Neural progenitor cell (in vitro differentiated cells): ENCODE measurements around the gene RELB. TPM values are rescaled to one million over a fixed set of nuclear protein-coding genes. Genes with fewer than 3 reads are reported as not detected.

Experiments used
- DNase-seq: peaks from one replicate; pipeline ENCODE4 v3.0.0-alpha.2; 2016; ENCODE audit warnings: low spot score
- H2AFZ ChIP-seq: fragments of 200-600 bp; sonication (generic); replicated peaks from 2 replicates; pipeline ENCODE4 v1.6.1; 2016; ENCODE audit warnings: antibody characterized with exemption
- H3F3A ChIP-seq: fragments of 200-600 bp; sonication (generic); 2 replicates; pipeline ENCODE4 v1.6.1; 2016; ENCODE audit warnings: antibody characterized with exemption, low read depth
- H3K27ac ChIP-seq: fragments of 200-600 bp; sonication (generic); 2 replicates; pipeline ENCODE4 v1.5.1; 2016; ENCODE audit warnings: mild to moderate bottlenecking
- H3K27me3 ChIP-seq: fragments of 200-600 bp; sonication (generic); 2 replicates; pipeline ENCODE4 v1.6.1; 2016; ENCODE audit warnings: mild to moderate bottlenecking, moderate library complexity
- H3K36me3 ChIP-seq: fragments of 200-600 bp; sonication (generic); 2 replicates; pipeline ENCODE4 v1.5.1; 2016
- H3K4me1 ChIP-seq: fragments of 200-600 bp; sonication (generic); 2 replicates; pipeline ENCODE4 v1.6.1; 2016; ENCODE audit warnings: mixed run types
- H3K4me2 ChIP-seq: fragments of 200-600 bp; sonication (generic); 2 replicates; pipeline ENCODE4 v1.6.1; 2016
- H3K4me3 ChIP-seq: fragments of 200-600 bp; sonication (generic); 2 replicates; pipeline ENCODE4 v1.5.1; 2016
- H3K79me2 ChIP-seq: fragments of 200-600 bp; sonication (generic); 2 replicates; pipeline ENCODE4 v1.6.1; 2016; ENCODE audit warnings: low read depth
- H3K9ac ChIP-seq: fragments of 200-600 bp; sonication (generic); 2 replicates; pipeline ENCODE4 v1.6.1; 2016
- H3K9me3 ChIP-seq: fragments of 200-600 bp; sonication (generic); 2 replicates; pipeline ENCODE4 v1.5.1; 2016; ENCODE audit warnings: low read depth
- H4K20me1 ChIP-seq: fragments of 200-600 bp; sonication (generic); 2 replicates; pipeline ENCODE4 v1.6.1; 2016; ENCODE audit warnings: low read depth
- H3K27ac Mint-ChIP-seq: 3 replicates; pipeline ENCODE4 v1.8.0; 2021; ENCODE audit warnings: mixed read lengths
- H3K27me3 Mint-ChIP-seq: 2 replicates; pipeline ENCODE4 v1.8.0; 2022; ENCODE audit warnings: low read depth, mild to moderate bottlenecking, inconsistent platforms, moderate library complexity, mixed read lengths; ENCODE audit not compliant: insufficient read depth
- H3K36me3 Mint-ChIP-seq: 3 replicates; pipeline ENCODE4 v1.8.0; 2021; ENCODE audit warnings: mixed read lengths
- H3K4me1 Mint-ChIP-seq: 3 replicates; pipeline ENCODE4 v1.8.0; 2021; ENCODE audit warnings: mixed read lengths
- H3K4me3 Mint-ChIP-seq: 3 replicates; pipeline ENCODE4 v1.8.0; 2021; ENCODE audit warnings: mild to moderate bottlenecking, moderate library complexity, mixed read lengths
- H3K9me3 Mint-ChIP-seq: 3 replicates; pipeline ENCODE4 v1.8.0; 2020; ENCODE audit warnings: mixed read lengths
- CTCF ChIP-seq: fragments of 200-600 bp; sonication (generic); IDR thresholded peaks from 2 replicates; pipeline ENCODE4 v1.5.1; 2017; ENCODE audit warnings: antibody characterized with exemption, mild to moderate bottlenecking
- EZH2 ChIP-seq: fragments of 200-600 bp; sonication (generic); IDR thresholded peaks from 2 replicates; pipeline ENCODE4 v1.6.1; 2017; ENCODE audit warnings: antibody characterized with exemption, mild to moderate bottlenecking, moderate library complexity
- EZH2phosphoT487 ChIP-seq: fragments of 200-600 bp; sonication (generic); IDR thresholded peaks from 2 replicates; pipeline ENCODE4 v1.6.1; 2017; ENCODE audit warnings: antibody characterized with exemption
- total RNA-seq: library from RNA; depleted of rRNA; stranded (reverse); fragments of >200 nt; gene quantifications from 2 replicates; pipeline ENCODE4 v1.2.3, GENCODE V29; 2015; ENCODE audit warnings: low replicate concordance

Gene RELB
- total RNA-seq, 1 donor from 2014 or later = 0.43 TPM

- Histone ChIP-seq H4K20me1 (no peaks in the 10 kb centered on the region), H3F3A (no peaks in the 10 kb centered on the region), H3K9me3 (no peaks in the 10 kb centered on the region), H3K4me3 (no peak overlapping the region), H3K27me3 (no peaks in the 10 kb centered on the region), H3K4me1 (no peaks in the 10 kb centered on the region), H3K27ac (no peak overlapping the region), H3K4me2 (no peak overlapping the region), H2AFZ (no peak overlapping the region), H3K36me3 (no peaks in the 10 kb centered on the region), H3K79me2 (no peaks in the 10 kb centered on the region), H3K9ac (peak overlapping the region; percentile 13)
- TF ChIP-seq EZH2 = no peak
- TF ChIP-seq EZH2phosphoT487 = no peak
- no peak for TF ChIP-seq CTCF
- no peak for DNase-seq
- no peak overlapping the region for H3K27ac Mint-ChIP-seq
- H3K36me3 Mint-ChIP-seq = peaks cover 15% of the 10 kb centered on the region
- no peaks in the 10 kb centered on the region for H3K4me1 Mint-ChIP-seq
- H3K9me3 Mint-ChIP-seq = no peaks in the 10 kb centered on the region
- H3K4me3 Mint-ChIP-seq = no peak overlapping the region
- H3K27me3 Mint-ChIP-seq = no peaks in the 10 kb centered on the region
These were observed 28.5 kb upstream of the RELB start for GRCh38 chr19:44972802-44973201.

- Mint-ChIP-seq H3K4me3 (no peak overlapping the region), H3K9me3 (no peaks in the 10 kb centered on the region), H3K27me3 (no peaks in the 10 kb centered on the region), H3K27ac (no peak overlapping the region), H3K36me3 (peaks cover 16% of the 10 kb centered on the region), H3K4me1 (no peaks in the 10 kb centered on the region)
- H3K9me3 ChIP-seq = no peaks in the 10 kb centered on the region
- H3F3A ChIP-seq = no peaks in the 10 kb centered on the region
- no peaks in the 10 kb centered on the region for H3K36me3 ChIP-seq
- H3K9ac ChIP-seq = no peak overlapping the region
- H4K20me1 ChIP-seq = no peaks in the 10 kb centered on the region
- H3K4me3 ChIP-seq = no peak overlapping the region
- no peak overlapping the region for H2AFZ ChIP-seq
- no peaks in the 10 kb centered on the region for H3K79me2 ChIP-seq
- H3K27ac ChIP-seq = no peak overlapping the region
- no peak overlapping the region for H3K4me2 ChIP-seq
- TF ChIP-seq EZH2 = no peak
- TF ChIP-seq CTCF = no peak
- no peak for TF ChIP-seq EZH2phosphoT487
- H3K27me3 ChIP-seq = no peaks in the 10 kb centered on the region
- H3K4me1 ChIP-seq = no peaks in the 10 kb centered on the region
- DNase-seq = no peak
These were observed 27.1 kb upstream of the RELB start for GRCh38 chr19:44973982-44974735.

DNA sequence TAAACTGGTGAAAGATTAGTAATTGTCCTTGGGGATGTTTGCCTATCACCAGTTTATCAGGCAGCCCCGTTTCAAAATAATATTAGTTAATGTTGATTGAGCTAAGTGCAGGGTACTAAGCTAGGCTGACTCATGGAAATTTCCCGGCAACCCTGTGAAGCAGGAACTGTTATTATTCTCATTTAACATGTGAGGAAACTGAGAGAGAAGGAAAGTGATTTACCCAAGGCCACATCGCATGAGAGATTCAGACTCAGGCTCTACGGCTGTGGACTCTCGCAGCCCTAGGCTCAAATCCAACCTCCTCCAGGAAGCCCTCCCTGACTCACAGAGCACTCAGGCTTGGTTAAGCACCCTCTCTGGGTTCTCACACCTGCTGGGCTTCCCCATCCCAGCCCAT, 26.4 kb upstream of the RELB start:
- no peak overlapping the region for H3K27ac Mint-ChIP-seq
- H3K36me3 Mint-ChIP-seq = peaks cover 16% of the 10 kb centered on the region
- Histone ChIP-seq H3K27ac (no peak overlapping the region), H3K36me3 (no peaks in the 10 kb centered on the region), H3K9ac (no peak overlapping the region), H4K20me1 (no peaks in the 10 kb centered on the region), H3K79me2 (no peaks in the 10 kb centered on the region), H3F3A (no peaks in the 10 kb centered on the region), H3K9me3 (no peaks in the 10 kb centered on the region), H3K4me3 (no peak overlapping the region), H3K4me1 (no peaks in the 10 kb centered on the region), H2AFZ (no peak overlapping the region), H3K27me3 (no peaks in the 10 kb centered on the region), H3K4me2 (no peak overlapping the region)
- DNase-seq = no peak
- TF ChIP-seq EZH2phosphoT487 (no peak), EZH2 (no peak), CTCF (no peak)
- H3K27me3 Mint-ChIP-seq = no peaks in the 10 kb centered on the region
- H3K4me1 Mint-ChIP-seq = no peaks in the 10 kb centered on the region
- no peak overlapping the region for H3K4me3 Mint-ChIP-seq
- no peaks in the 10 kb centered on the region for H3K9me3 Mint-ChIP-seq
